PC-3 (cell line): ENCODE measurements around the gene DIP2C.
"Not testable (repeated sequence)": the region's sequence is repeated elsewhere in the genome, so short reads cannot be mapped to it uniquely, and the experiment has no call there.

ENCODE experiments used
- CTCF ChIP-seq: fragments of 300-600 bp; sonication (generic); conservative IDR thresholded peaks from 2 replicates; pipeline ENCODE4 v1.5.1; 2017; ENCODE audit warnings: antibody characterized with exemption, low read depth, mild to moderate bottlenecking, low read length
- EZH2 ChIP-seq: fragments of 300-600 bp; sonication (generic); IDR thresholded peaks from one replicate; pipeline ENCODE4 v1.6.1; 2017; ENCODE audit warnings: antibody characterized with exemption, mild to moderate bottlenecking, low read length; ENCODE audit not compliant: unreplicated experiment

GRCh38 chr10:657816-658350, 31.6 kb downstream of the DIP2C start:
- TF ChIP-seq CTCF, EZH2: not testable (repeated sequence)
